Peyer's patch (tissue), 4 donors: ENCODE measurements around the gene NSRP1.

Experiments
- POLR2A ChIP-seq, 2 donors: fragments of 450-650 bp; IDR thresholded peaks; one replicate each; pipeline ENCODE4 v1.5.1; 2017; ENCODE audit warnings: antibody characterized with exemption in 2 of 2, mild to moderate bottlenecking in 2 of 2, moderate library complexity in 2 of 2
- TF ChIP-seq, protein P1 (sequence below), 6 experiments: fragments of 450-650 bp in 4 of 6; fragments of 200-600 bp in 2 of 6; sonication (generic) in 1 of 6; IDR thresholded peaks; one replicate each; pipeline ENCODE4 v1.5.1; 2017 to 2019; ENCODE audit warnings: antibody characterized with exemption in 6 of 6, mild to moderate bottlenecking in 3 of 6, moderate library complexity in 1 of 6

DNA sequence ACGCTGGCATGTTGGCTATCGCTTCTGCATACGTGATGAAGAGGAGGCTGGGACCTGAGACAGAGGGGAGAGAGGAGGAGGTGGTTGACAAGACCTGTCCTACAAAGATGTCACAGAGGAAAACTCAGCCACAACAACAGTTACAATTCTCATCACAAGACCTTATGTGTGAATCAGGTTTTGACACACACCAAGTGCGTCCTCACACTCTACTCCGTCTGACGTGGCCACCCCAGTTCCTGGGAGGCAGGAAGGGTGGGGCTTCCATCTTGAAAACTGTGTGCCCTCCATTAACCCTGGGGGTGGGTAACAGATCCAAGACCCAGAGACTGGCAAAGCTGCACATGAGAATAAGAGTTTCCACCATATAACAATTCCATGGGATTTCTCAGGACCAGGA is 94.8 kb downstream of the NSRP1 start:
- TF ChIP-seq, protein P1, sequence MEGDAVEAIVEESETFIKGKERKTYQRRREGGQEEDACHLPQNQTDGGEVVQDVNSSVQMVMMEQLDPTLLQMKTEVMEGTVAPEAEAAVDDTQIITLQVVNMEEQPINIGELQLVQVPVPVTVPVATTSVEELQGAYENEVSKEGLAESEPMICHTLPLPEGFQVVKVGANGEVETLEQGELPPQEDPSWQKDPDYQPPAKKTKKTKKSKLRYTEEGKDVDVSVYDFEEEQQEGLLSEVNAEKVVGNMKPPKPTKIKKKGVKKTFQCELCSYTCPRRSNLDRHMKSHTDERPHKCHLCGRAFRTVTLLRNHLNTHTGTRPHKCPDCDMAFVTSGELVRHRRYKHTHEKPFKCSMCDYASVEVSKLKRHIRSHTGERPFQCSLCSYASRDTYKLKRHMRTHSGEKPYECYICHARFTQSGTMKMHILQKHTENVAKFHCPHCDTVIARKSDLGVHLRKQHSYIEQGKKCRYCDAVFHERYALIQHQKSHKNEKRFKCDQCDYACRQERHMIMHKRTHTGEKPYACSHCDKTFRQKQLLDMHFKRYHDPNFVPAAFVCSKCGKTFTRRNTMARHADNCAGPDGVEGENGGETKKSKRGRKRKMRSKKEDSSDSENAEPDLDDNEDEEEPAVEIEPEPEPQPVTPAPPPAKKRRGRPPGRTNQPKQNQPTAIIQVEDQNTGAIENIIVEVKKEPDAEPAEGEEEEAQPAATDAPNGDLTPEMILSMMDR (IDR thresholded peaks at IDR 0.05): no peak
- TF ChIP-seq POLR2A (IDR thresholded peaks at IDR 0.05): no peak
